HG03196 (cell line): Measurements from ENCODE around the gene UTS2B.

Experiments used
- ATAC-seq: cut with Tn5 transposase; IDR thresholded peaks from one replicate; pipeline ENCODE4 v1.9.1; 2021; ENCODE audit not compliant: unreplicated experiment

UTS2B gene

GRCh38 chr3:191246034-191246433 lies 84.3 kb downstream of the UTS2B start:
- ATAC-seq = peak; percentile 63

- ATAC-seq = peak; percentile 51
Observed at GRCh38 chr3:191244242-191244867, 86.0 kb downstream of the UTS2B start.

- ATAC-seq = no peak
Observed at GRCh38 chr3:191240486-191240885, 89.8 kb downstream of the UTS2B start.

- no peak for ATAC-seq
Observed at GRCh38 chr3:191239407-191240031, 90.8 kb downstream of the UTS2B start.

GRCh38 chr3:191238321-191238817 lies 92.0 kb downstream of the UTS2B start:
- ATAC-seq = no peak

- no peak for ATAC-seq
Observed at GRCh38 chr3:191237047-191237882, 93.1 kb downstream of the UTS2B start.

GRCh38 chr3:191236646-191237045 lies 93.7 kb downstream of the UTS2B start:
- ATAC-seq = no peak

GRCh38 chr3:191235331-191236314 lies 94.7 kb downstream of the UTS2B start:
- ATAC-seq = peak; percentile 100

- ATAC-seq = no peak
Observed at GRCh38 chr3:191234216-191234615, 96.1 kb downstream of the UTS2B start.

- no peak for ATAC-seq
Observed at GRCh38 chr3:191227541-191227940, 102.8 kb downstream of the UTS2B start.

- no peak for ATAC-seq
Observed at GRCh38 chr3:191221638-191222037, 108.7 kb downstream of the UTS2B start.

GRCh38 chr3:191220908-191221307 lies 109.4 kb downstream of the UTS2B start:
- ATAC-seq = no peak

GRCh38 chr3:191217301-191217700 lies 113.0 kb downstream of the UTS2B start:
- ATAC-seq = no peak
